H9 (cell line): ENCODE results near the gene FGF9. TPM values are rescaled to one million over a fixed set of nuclear protein-coding genes. Genes with fewer than 3 reads are reported as not detected.

Experiments
- DNase-seq: peaks from one replicate; pipeline ENCODE4 v3.0.0-alpha.2; 2017
- H2AFZ ChIP-seq: one replicate; pipeline ENCODE4 v1.6.1; 2013; ENCODE audit warnings: mild to moderate bottlenecking, low read length, control low read depth, moderate library complexity
- H2AK5ac ChIP-seq: 2 replicates; pipeline ENCODE4 v1.6.1; 2013; ENCODE audit warnings: low read length, control low read depth, mixed read lengths; ENCODE audit not compliant: insufficient read length
- H2BK120ac ChIP-seq: one replicate; pipeline ENCODE4 v1.6.1; 2013; ENCODE audit warnings: low read depth, mild to moderate bottlenecking, low read length, control low read depth, inconsistent platforms; ENCODE audit not compliant: poor library complexity, severe bottlenecking
- H2BK12ac ChIP-seq: 2 replicates; pipeline ENCODE4 v1.6.1; 2013; ENCODE audit warnings: low read length, control low read depth, mixed read lengths, low read depth; ENCODE audit not compliant: insufficient read length
- H2BK15ac ChIP-seq: 2 replicates; pipeline ENCODE4 v1.6.1; 2013; ENCODE audit warnings: low read depth, low read length, control low read depth
- H2BK20ac ChIP-seq: one replicate; pipeline ENCODE4 v1.6.1; 2013; ENCODE audit warnings: low read depth, mild to moderate bottlenecking, low read length, control low read depth, inconsistent platforms; ENCODE audit not compliant: poor library complexity, severe bottlenecking
- H2BK5ac ChIP-seq: 2 replicates; pipeline ENCODE4 v1.6.1; 2013; ENCODE audit warnings: low read length, control low read depth, mixed read lengths; ENCODE audit not compliant: insufficient read length
- H3K14ac ChIP-seq: 2 replicates; pipeline ENCODE4 v1.6.1; 2013; ENCODE audit warnings: low read length, control low read depth; ENCODE audit not compliant: insufficient read depth
- H3K18ac ChIP-seq: 2 replicates; pipeline ENCODE4 v1.6.1; 2013; ENCODE audit warnings: low read depth, mild to moderate bottlenecking, mixed read lengths, low read length, control low read depth; ENCODE audit not compliant: insufficient read length
- H3K23ac ChIP-seq: 2 replicates; pipeline ENCODE4 v1.6.1; 2013; ENCODE audit warnings: low read length, control low read depth, mixed read lengths, low read depth; ENCODE audit not compliant: insufficient read length
- H3K23me2 ChIP-seq: 2 replicates; pipeline ENCODE4 v1.6.1; 2013; ENCODE audit warnings: low read depth, mild to moderate bottlenecking, mixed read lengths, low read length, control low read depth; ENCODE audit not compliant: insufficient read length, poor library complexity, severe bottlenecking
- H3K27ac ChIP-seq: 2 replicates; pipeline ENCODE4 v1.5.1; 2013; ENCODE audit warnings: low read length, control low read depth, mixed read lengths, low read depth; ENCODE audit not compliant: insufficient read length
- H3K27me3 ChIP-seq: 2 replicates; pipeline ENCODE4 v1.6.1; 2013; ENCODE audit warnings: low read length, control low read depth, inconsistent platforms; ENCODE audit not compliant: insufficient read depth
- H3K4ac ChIP-seq: 2 replicates; pipeline ENCODE4 v1.6.1; 2013; ENCODE audit warnings: low read depth, mild to moderate bottlenecking, control low read depth, inconsistent platforms, low read length, moderate library complexity
- H3K4me1 ChIP-seq: 2 replicates; pipeline ENCODE4 v1.6.1; 2013; ENCODE audit warnings: low read length, control low read depth, inconsistent platforms; ENCODE audit not compliant: insufficient read depth
- H3K4me2 ChIP-seq: 2 replicates; pipeline ENCODE4 v1.6.1; 2013; ENCODE audit warnings: low read length, control low read depth, mixed read lengths; ENCODE audit not compliant: insufficient read length, insufficient read depth
- H3K56ac ChIP-seq: 2 replicates; pipeline ENCODE4 v1.6.1; 2013; ENCODE audit warnings: low read depth, mild to moderate bottlenecking, mixed read lengths, low read length, control low read depth; ENCODE audit not compliant: insufficient read length
- H3K79me1 ChIP-seq: 2 replicates; pipeline ENCODE4 v1.6.1; 2013; ENCODE audit warnings: low read depth, mild to moderate bottlenecking, moderate library complexity, low read length, control low read depth, inconsistent platforms; ENCODE audit not compliant: insufficient read depth, poor library complexity, severe bottlenecking
- H3K79me2 ChIP-seq: 2 replicates; pipeline ENCODE4 v1.6.1; 2013; ENCODE audit warnings: low read length, control low read depth, inconsistent platforms; ENCODE audit not compliant: insufficient read depth
- H3K9ac ChIP-seq: 2 replicates; pipeline ENCODE4 v1.6.1; 2013; ENCODE audit warnings: low read length, control low read depth, mixed read lengths; ENCODE audit not compliant: insufficient read length; ENCODE audit errors: extremely low read depth
- H3K9me3 ChIP-seq: one replicate; pipeline ENCODE4 v1.6.1; 2013; ENCODE audit warnings: low read depth, low read length, inconsistent platforms; ENCODE audit not compliant: control insufficient read depth
- H3T11ph ChIP-seq: one replicate; pipeline ENCODE4 v1.6.1; 2013; ENCODE audit warnings: mild to moderate bottlenecking, low read length, control low read depth, inconsistent platforms
- H4K20me1 ChIP-seq: one replicate; pipeline ENCODE4 v1.6.1; 2013; ENCODE audit not compliant: control insufficient read depth, insufficient read length, insufficient read depth
- H4K5ac ChIP-seq: 2 replicates; pipeline ENCODE4 v1.6.1; 2013; ENCODE audit warnings: low read depth, mild to moderate bottlenecking, mixed read lengths, low read length, control low read depth; ENCODE audit not compliant: insufficient read length
- H4K8ac ChIP-seq: replicated peaks from 2 replicates; pipeline ENCODE4 v1.6.1; 2013; ENCODE audit warnings: low read length, control low read depth, mixed read lengths, low read depth; ENCODE audit not compliant: insufficient read length
- H4K91ac ChIP-seq: 2 replicates; pipeline ENCODE4 v1.6.1; 2013; ENCODE audit warnings: low read depth, mild to moderate bottlenecking, moderate library complexity, mixed read lengths, low read length, control low read depth; ENCODE audit not compliant: insufficient read length
- H3K27ac Mint-ChIP-seq, 3 experiments: 2 replicates in 2 of 3; 3 replicates in 1 of 3; pipeline ENCODE4 v1.8.0; 2020 to 2021; ENCODE audit warnings: mixed read lengths in 3 of 3, mild to moderate bottlenecking in 1 of 3, moderate library complexity in 1 of 3
- H3K27me3 Mint-ChIP-seq: 2 replicates; pipeline ENCODE4 v1.8.0; 2021; ENCODE audit warnings: low read depth, mild to moderate bottlenecking, moderate library complexity, mixed read lengths
- H3K36me3 Mint-ChIP-seq, 3 experiments: 2 replicates in 2 of 3; 3 replicates in 1 of 3; pipeline ENCODE4 v1.8.0; 2020 to 2021; ENCODE audit warnings: low read depth in 3 of 3, mixed read lengths in 3 of 3; ENCODE audit not compliant: insufficient read depth in 1 of 3
- H3K4me1 Mint-ChIP-seq, 2 experiments: 2 replicates each; pipeline ENCODE4 v1.8.0; 2020; ENCODE audit warnings: mixed read lengths in 2 of 2
- H3K4me3 Mint-ChIP-seq, 2 experiments: 2 replicates in 1 of 2; 3 replicates in 1 of 2; pipeline ENCODE4 v1.8.0; 2020 to 2021; ENCODE audit warnings: mild to moderate bottlenecking in 2 of 2, mixed read lengths in 2 of 2, moderate library complexity in 1 of 2
- H3K9me3 Mint-ChIP-seq, 2 experiments: 2 replicates in 1 of 2; 3 replicates in 1 of 2; pipeline ENCODE4 v1.8.0; 2020; ENCODE audit warnings: mild to moderate bottlenecking in 2 of 2, mixed read lengths in 2 of 2, moderate library complexity in 1 of 2
- WGBS: extraction: QIAGEN DNeasy Blood & Tissue Kit; methylation state at CpG from one replicate; pipeline ENCODE4 v1.1.7; 2013; ENCODE audit warnings: missing lambda C conversion rate, low lambda C conversion rate, mixed read lengths; ENCODE audit not compliant: insufficient read length; ENCODE audit errors: extremely low coverage; 5-methylcytosine and 5-hydroxymethylcytosine counted together
- total RNA-seq: library from RNA; stranded (reverse); gene quantifications from 2 replicates; pipeline ENCODE4 v1.2.1, GENCODE V29; 2021
- TF ChIP-seq, protein P1 (sequence below): fragments of 200-600 bp; sonication (generic); conservative IDR thresholded peaks from 3 replicates; pipeline ENCODE4 v1.8.0; 2021; ENCODE audit warnings: antibody characterized with exemption, mild to moderate bottlenecking

The FGF9 gene
- total RNA-seq, 1 experiment from 2014 or later = 0.22 TPM

DNA sequence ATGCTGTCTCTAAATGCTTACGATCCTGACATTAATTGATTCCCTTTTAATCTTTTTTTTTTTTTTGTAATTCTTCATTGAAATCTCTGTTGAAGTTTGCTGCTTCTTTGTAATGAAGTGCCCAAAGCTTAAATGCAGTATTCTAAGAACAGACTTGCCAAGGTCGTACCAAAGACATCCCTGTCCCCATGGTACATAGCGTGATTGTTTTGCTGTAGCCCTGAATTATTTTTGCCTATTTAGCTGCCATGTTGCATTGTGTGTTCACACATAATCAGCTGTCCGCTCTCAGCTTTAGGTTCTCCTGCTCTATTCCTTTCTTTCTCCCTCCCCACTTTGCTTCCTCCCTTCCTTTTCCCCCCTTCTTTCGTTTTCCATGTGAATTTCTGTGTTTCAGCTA lies 21.1 kb downstream of the FGF9 start:
- Histone ChIP-seq H3K27me3 (no peaks in the 10 kb centered on the region), H2AK5ac (no peak overlapping the region), H2BK20ac (no peak overlapping the region), H4K5ac (no peak overlapping the region), H3K23me2 (no peaks in the 10 kb centered on the region), H3K18ac (no peak overlapping the region), H2BK12ac (no peak overlapping the region), H3K9me3 (no peaks in the 10 kb centered on the region), H3K27ac (no peak overlapping the region), H4K91ac (no peak overlapping the region), H4K8ac (no peak overlapping the region), H4K20me1 (no peaks in the 10 kb centered on the region), H3K56ac (no peak overlapping the region), H2BK120ac (no peak overlapping the region), H2AFZ (no peak overlapping the region), H3K79me1 (no peaks in the 10 kb centered on the region), H3K79me2 (no peaks in the 10 kb centered on the region), H2BK15ac (no peak overlapping the region), H2BK5ac (no peak overlapping the region), H3K14ac (no peak overlapping the region), H3K9ac (no peak overlapping the region), H3T11ph (no peak overlapping the region), H3K4ac (no peak overlapping the region), H3K4me2 (no peak overlapping the region), H3K4me1 (no peaks in the 10 kb centered on the region), H3K23ac (no peak overlapping the region)
- no peak overlapping the region for H3K27ac Mint-ChIP-seq
- H3K4me1 Mint-ChIP-seq = no peaks in the 10 kb centered on the region
- H3K9me3 Mint-ChIP-seq = no peaks in the 10 kb centered on the region; a peak in 1 of 5 replicates
- H3K27me3 Mint-ChIP-seq = peaks cover 2% of the 10 kb centered on the region
- H3K4me3 Mint-ChIP-seq = no peak overlapping the region
- TF ChIP-seq, protein P1, sequence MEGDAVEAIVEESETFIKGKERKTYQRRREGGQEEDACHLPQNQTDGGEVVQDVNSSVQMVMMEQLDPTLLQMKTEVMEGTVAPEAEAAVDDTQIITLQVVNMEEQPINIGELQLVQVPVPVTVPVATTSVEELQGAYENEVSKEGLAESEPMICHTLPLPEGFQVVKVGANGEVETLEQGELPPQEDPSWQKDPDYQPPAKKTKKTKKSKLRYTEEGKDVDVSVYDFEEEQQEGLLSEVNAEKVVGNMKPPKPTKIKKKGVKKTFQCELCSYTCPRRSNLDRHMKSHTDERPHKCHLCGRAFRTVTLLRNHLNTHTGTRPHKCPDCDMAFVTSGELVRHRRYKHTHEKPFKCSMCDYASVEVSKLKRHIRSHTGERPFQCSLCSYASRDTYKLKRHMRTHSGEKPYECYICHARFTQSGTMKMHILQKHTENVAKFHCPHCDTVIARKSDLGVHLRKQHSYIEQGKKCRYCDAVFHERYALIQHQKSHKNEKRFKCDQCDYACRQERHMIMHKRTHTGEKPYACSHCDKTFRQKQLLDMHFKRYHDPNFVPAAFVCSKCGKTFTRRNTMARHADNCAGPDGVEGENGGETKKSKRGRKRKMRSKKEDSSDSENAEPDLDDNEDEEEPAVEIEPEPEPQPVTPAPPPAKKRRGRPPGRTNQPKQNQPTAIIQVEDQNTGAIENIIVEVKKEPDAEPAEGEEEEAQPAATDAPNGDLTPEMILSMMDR = no peak
- no peaks in the 10 kb centered on the region for H3K36me3 Mint-ChIP-seq
- no peak for DNase-seq
- no CpG with 5 or more reads among the region's 5 CpGs for WGBS
